Panc1 (cell line): ENCODE results near the gene PRKG1. TPM values are rescaled to one million over a fixed set of nuclear protein-coding genes. Genes with fewer than 3 reads are reported as not detected.

Experiments
- ATAC-seq: fragments of 200-7000 bp; cut with Tn5 transposase; 2 replicates; pipeline ENCODE4 v1.9.1; 2020; ENCODE audit warnings: mild to moderate bottlenecking, moderate library complexity
- BruUV-seq: library from RNA; stranded (reverse); fragments of 400-500 nt; replicated peaks from 2 replicates; lab custom pipeline; 2021; lab: Mats Ljungman, UMichigan
- CTCF ChIA-PET: fragments of 300-600 bp; sonication (Branson Sonifier 250); formaldehyde crosslinking; loops from one replicate; lab custom pipeline; 2022; ENCODE audit warnings: antibody characterized with exemption; lab: Charles Lee
- POLR2A ChIA-PET: fragments of 300-600 bp; sonication (Branson Sonifier 250); formaldehyde crosslinking; loops from one replicate; lab custom pipeline; 2022; ENCODE audit warnings: antibody characterized with exemption; lab: Charles Lee
- DNase-seq: peaks from one replicate; pipeline ENCODE4 v3.0.0-alpha.2; 2010; ENCODE audit warnings: low read depth, low spot score
- H3K27ac ChIP-seq: 2 replicates; pipeline ENCODE4 v1.5.1; 2011; ENCODE audit warnings: mild to moderate bottlenecking, low read length, inconsistent platforms
- H3K27me3 ChIP-seq: fragments of 200-500 bp; sonication (Bioruptor generic); 2 replicates; pipeline ENCODE4 v1.6.0; 2014; ENCODE audit warnings: low read length, inconsistent platforms; ENCODE audit not compliant: control insufficient read depth, insufficient read depth
- H3K36me3 ChIP-seq: fragments of 200-500 bp; sonication (Bioruptor generic); 2 replicates; pipeline ENCODE4 v1.5.1; 2014; ENCODE audit warnings: inconsistent platforms, mild to moderate bottlenecking, low read length, moderate library complexity; ENCODE audit not compliant: control insufficient read depth, insufficient read depth
- H3K4me1 ChIP-seq: 2 replicates; pipeline ENCODE4 v1.5.1; 2011; ENCODE audit warnings: inconsistent platforms, mild to moderate bottlenecking, low read length, moderate library complexity; ENCODE audit not compliant: control insufficient read depth, insufficient read depth
- H3K4me3 ChIP-seq, 2 experiments: 2 replicates each; pipeline ENCODE4 v1.5.1; 2011 to 2012; ENCODE audit warnings: low read depth in 2 of 2, low read length in 2 of 2, mild to moderate bottlenecking in 2 of 2, inconsistent platforms in 1 of 2, moderate library complexity in 1 of 2
- H3K9me3 ChIP-seq: fragments of 200-500 bp; sonication (Bioruptor generic); 2 replicates; pipeline ENCODE4 v1.5.1; 2014; ENCODE audit warnings: low read depth, mild to moderate bottlenecking, inconsistent platforms, low read length, moderate library complexity; ENCODE audit not compliant: control insufficient read depth, insufficient read depth
- POLR2AphosphoS5 ChIP-seq: IDR thresholded peaks from 2 replicates; pipeline ENCODE4 v1.6.1; 2012; ENCODE audit warnings: mild to moderate bottlenecking, low read depth, low read length, moderate library complexity
- REST ChIP-seq, 2 experiments: IDR thresholded peaks; 2 replicates each; pipeline ENCODE4 v1.6.1; 2011 to 2012; ENCODE audit warnings: low read depth in 2 of 2, control low read depth in 1 of 2, low read length in 1 of 2, mild to moderate bottlenecking in 1 of 2, moderate library complexity in 1 of 2; ENCODE audit not compliant: insufficient read depth in 1 of 2
- SIN3A ChIP-seq: IDR thresholded peaks from 2 replicates; pipeline ENCODE4 v1.6.1; 2012; ENCODE audit warnings: low read depth, mild to moderate bottlenecking, low read length, moderate library complexity, borderline replicate concordance; ENCODE audit not compliant: insufficient read depth
- TCF7L2 ChIP-seq: IDR thresholded peaks from 2 replicates; pipeline ENCODE4 v1.6.1; 2011; ENCODE audit warnings: mild to moderate bottlenecking, low read depth, low read length, inconsistent platforms
- in situ Hi-C: cut with HindIII; loops from 2 replicates; pipeline ENCODE4 v1.10.0; 2016; ENCODE audit warnings: low sequenced_read_pairs, low pct_unique_long_range_greater_than_20kb
- intact Hi-C: fragments of 100-400 bp; cut with micrococcal nuclease; formaldehyde crosslinking; loops from one replicate; pipeline ENCODE4 v1.10.0; 2022; ENCODE audit not compliant: unreplicated experiment
- total RNA-seq: library from RNA; stranded (reverse); gene quantifications from one replicate; pipeline ENCODE4 v1.2.1, GENCODE V29; 2021; ENCODE audit not compliant: unreplicated experiment
- TF ChIP-seq, protein P1 (sequence below): fragments of 450-650 bp; IDR thresholded peaks from 2 replicates; pipeline ENCODE4 v1.5.1; 2017; ENCODE audit warnings: mild to moderate bottlenecking

Gene PRKG1
- total RNA-seq, 1 experiment from 2014 or later, result 0.92 TPM

DNA sequence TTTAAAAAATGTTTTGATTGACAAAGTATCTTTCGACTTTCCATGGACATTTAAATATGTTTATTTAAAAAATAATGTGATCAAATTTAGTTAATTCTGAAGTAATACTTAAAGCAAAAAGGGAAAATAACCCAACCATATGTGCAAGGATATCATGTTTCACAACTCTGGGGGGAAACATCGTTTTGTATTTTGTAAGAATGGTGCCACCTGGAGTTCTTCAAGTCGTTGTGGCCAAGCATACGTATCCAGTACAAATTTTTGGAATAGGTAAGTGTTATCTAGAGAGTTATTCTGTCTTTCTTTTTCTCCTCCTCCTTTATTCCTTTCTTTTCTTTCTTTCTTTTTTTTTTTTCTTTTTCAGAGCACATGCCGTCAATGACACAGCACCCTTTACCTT is 801.3 kb downstream of the PRKG1 start:
- ChIA-PET CTCF (no interaction called here), POLR2A (interaction anchor here (0.7 kb wide), 1 partner anchor 72 kb away, joined by 4 read pairs; no protein-coding TSS in a partner anchor)
- H3K36me3 ChIP-seq, result no peaks in the 10 kb centered on the region
- H3K4me1 ChIP-seq, result no peaks in the 10 kb centered on the region
- no peak for TF ChIP-seq REST (IDR thresholded peaks at IDR 0.05; ENCODE audit: insufficient read depth in 1 of 2, low read depth in 2 of 2, low read length in 1 of 2)
- TF ChIP-seq TCF7L2, result no peak
- no peak for TF ChIP-seq POLR2AphosphoS5
- no peak for TF ChIP-seq SIN3A
- TF ChIP-seq, protein P1, sequence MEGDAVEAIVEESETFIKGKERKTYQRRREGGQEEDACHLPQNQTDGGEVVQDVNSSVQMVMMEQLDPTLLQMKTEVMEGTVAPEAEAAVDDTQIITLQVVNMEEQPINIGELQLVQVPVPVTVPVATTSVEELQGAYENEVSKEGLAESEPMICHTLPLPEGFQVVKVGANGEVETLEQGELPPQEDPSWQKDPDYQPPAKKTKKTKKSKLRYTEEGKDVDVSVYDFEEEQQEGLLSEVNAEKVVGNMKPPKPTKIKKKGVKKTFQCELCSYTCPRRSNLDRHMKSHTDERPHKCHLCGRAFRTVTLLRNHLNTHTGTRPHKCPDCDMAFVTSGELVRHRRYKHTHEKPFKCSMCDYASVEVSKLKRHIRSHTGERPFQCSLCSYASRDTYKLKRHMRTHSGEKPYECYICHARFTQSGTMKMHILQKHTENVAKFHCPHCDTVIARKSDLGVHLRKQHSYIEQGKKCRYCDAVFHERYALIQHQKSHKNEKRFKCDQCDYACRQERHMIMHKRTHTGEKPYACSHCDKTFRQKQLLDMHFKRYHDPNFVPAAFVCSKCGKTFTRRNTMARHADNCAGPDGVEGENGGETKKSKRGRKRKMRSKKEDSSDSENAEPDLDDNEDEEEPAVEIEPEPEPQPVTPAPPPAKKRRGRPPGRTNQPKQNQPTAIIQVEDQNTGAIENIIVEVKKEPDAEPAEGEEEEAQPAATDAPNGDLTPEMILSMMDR, result no peak
- in situ Hi-C loops, result no loop called here
- intact Hi-C loops, result no loop called here
- no peaks in the 10 kb centered on the region for H3K9me3 ChIP-seq
- BruUV-seq, result no TSS peak
- ATAC-seq (no peak), DNase-seq (no peak)
- H3K27ac ChIP-seq, result no peak overlapping the region
- H3K4me3 ChIP-seq, result no peak overlapping the region
- no peaks in the 10 kb centered on the region for H3K27me3 ChIP-seq

GRCh38 chr10:51876503-51876902 is 802.2 kb downstream of the PRKG1 start:
- Histone ChIP-seq H3K27ac (no peak overlapping the region), H3K36me3 (no peaks in the 10 kb centered on the region), H3K4me1 (no peaks in the 10 kb centered on the region), H3K9me3 (no peaks in the 10 kb centered on the region), H3K27me3 (no peaks in the 10 kb centered on the region), H3K4me3 (no peak overlapping the region)
- CTCF ChIA-PET, result no interaction called here
- intact Hi-C loops, result no loop called here
- DNase-seq (no peak), ATAC-seq (no peak)
- BruUV-seq, result no TSS peak
- in situ Hi-C loops, result no loop called here
- POLR2A ChIA-PET, result no interaction called here
- TF ChIP-seq REST (IDR thresholded peaks at IDR 0.05; ENCODE audit: insufficient read depth in 1 of 2, low read depth in 2 of 2, low read length in 1 of 2), result no peak
- no peak for TF ChIP-seq TCF7L2
- TF ChIP-seq, protein P1, result no peak
- TF ChIP-seq POLR2AphosphoS5, result no peak
- TF ChIP-seq SIN3A, result no peak
